ENCODE results near the gene POLN.

The POLN gene

DNA sequence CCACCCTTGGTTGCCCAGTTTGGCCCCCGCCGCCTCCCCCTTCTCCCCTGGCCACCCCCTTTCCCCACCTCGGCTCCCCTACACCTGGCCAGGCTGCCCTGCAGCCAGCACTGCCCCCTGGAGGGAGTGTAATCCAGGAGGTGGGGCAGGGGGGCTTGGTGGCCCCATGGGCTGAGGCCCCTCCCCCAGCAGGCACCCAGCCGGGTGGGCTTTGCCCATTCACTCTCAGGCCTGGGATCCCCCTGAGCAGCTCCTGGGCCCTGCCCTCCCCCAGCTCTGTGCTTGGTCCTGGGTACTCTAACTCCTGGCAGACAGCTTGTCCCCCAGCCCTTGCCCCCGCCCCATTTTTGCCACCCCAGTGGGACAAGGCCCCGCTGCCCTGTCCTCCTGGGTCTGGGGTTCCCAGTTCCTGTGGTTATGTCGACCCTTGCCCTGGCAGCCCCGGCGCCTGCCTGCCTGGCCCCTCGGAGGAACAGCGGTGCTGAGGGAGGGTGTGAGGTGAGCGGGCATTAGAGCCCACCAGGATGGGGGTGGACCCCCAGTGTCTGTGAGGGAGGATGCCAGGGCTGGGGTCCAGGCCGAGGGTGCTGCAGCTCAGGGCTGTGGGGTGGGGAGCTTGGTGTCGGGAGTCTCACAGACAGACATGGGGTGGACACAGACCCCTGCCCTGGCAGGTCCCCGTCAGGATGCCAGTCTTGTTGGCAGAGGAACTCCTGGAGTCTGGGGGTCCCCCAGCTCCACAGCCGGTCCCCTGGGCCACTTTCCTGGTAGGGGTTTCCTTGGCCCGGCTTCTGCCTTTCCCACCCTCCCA is 172.6 kb downstream of the POLN start:
- DNase-seq (ENCODE audit: low read depth) = no peak

GRCh38 chr4:2068566-2068965 is 173.4 kb downstream of the POLN start:
- no peak for DNase-seq (ENCODE audit: low read depth)

DNA sequence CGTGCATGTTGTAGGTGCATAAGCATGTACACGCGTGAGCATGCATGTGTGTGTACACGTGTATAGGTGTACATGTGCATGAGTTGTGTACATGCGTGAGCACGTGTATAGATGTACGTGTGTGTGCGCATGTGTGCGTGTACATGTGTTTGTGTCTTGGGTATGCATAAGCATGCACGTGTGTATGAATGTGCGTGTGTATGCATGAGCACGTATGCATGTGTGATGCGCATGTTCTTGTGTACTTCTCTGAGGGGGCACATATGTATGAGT is 173.8 kb downstream of the POLN start:
- no peak for DNase-seq (ENCODE audit: low read depth)

DNA sequence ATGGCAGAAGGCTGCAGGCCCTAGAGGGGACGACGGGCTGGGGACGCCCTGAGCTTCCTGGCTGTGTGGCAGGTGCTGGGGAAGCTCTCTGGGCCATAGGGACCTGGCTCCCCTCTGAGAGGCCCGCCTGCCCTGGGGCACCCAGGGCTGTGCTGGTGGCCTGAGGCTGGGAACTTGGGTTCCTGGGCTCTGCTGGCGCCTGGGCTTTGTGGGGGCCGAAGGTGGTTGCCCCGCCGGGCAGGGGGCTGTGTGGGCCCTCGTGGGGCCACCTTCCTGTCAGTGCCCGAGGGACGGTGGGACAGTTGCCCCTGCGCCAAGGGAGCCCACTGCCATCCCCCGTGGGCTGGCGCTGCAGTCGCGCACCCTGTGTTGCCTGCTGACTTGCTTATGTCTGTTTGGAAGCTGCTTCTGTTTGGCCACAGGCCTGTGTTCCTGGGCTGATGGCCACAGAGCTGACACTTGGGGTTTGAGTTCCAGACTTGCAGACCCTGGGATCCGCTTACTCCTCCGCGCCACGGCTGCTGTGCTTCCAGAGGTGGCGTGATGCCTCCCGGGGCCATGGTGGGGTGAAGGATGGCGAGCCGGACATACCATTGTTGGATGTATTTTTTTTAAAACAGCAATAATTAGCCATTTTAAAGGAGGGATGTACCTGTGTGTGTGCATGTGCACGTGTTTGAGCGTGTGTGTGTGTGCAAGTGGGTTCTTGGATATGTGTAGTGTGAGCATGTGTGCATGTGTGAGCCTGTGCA is 174.3 kb downstream of the POLN start:
- no peak for DNase-seq (ENCODE audit: low read depth)

DNA sequence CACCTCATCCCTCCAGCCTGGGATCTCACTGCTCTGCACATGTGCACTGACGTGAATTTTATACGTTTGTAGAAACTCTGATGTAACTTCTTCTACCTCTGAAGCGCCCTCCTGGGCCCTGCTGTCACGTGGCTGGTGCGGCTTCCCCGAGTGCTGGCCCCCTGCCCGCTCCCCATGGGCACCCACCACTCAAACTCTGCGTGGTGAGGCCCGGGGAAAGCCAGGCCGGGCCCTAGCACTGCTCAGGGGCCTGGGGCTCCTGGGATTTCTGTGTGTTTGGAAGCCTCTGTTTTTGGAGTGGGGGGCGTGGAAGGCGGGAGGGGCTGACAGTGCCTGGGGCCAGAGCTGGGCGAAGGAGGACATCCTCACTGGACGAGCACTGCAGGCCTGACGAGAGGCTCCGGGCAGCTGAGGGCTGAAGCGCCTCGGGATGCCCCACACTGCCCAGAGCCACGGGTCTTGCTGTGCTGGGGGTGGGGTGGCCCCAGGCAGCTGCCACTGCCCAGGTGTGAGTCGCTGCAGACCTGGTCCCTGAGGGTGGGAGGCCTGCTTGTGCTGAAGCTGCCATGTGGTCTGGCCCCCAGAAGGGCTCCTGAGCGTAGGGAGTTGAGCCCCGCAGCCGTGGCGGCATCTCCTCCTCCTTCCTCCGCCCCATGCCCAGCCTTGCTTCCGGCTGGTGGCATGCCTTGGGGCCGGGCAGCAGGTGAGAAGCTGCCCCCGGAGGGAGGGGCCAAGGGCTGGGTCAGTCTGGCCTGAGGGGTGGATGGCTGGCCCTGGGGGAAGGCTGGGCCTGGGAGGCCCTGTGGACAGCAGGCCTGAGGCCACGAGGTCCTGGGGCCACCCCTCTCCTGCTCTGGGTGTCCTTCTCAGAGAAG is 175.1 kb downstream of the POLN start:
- DNase-seq (ENCODE audit: low read depth) = no peak

DNA sequence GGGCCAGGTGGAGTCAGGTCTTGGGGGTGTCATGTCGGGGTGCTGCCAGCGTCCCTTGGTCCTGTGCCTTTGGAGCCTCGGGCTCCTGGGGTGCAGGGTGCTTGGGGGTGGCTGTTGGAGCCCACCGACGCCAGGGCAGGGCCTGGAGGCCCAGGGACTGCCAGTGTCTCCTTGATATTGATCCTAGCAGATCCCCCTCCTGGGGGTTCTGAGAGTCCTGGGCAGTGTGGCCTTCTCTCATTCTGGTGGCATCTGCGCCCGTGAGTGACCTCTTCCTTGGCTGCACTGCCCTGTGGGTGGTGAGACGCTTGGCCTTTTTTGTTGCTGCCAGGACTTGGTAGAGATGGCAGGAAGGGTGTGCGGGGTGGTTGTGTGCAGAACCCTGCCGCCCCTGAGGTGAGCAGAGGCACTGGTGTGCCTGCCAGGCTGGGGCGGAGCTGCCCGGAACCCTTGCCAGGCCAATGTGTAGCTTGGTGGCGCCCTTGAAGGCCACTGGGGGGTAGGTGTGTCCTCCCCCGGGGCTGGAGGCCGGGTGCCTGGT is 175.8 kb downstream of the POLN start:
- no peak for DNase-seq (ENCODE audit: low read depth)

GRCh38 chr4:2065106-2065930 is 176.6 kb downstream of the POLN start:
- no peak for DNase-seq (ENCODE audit: low read depth)

DNA sequence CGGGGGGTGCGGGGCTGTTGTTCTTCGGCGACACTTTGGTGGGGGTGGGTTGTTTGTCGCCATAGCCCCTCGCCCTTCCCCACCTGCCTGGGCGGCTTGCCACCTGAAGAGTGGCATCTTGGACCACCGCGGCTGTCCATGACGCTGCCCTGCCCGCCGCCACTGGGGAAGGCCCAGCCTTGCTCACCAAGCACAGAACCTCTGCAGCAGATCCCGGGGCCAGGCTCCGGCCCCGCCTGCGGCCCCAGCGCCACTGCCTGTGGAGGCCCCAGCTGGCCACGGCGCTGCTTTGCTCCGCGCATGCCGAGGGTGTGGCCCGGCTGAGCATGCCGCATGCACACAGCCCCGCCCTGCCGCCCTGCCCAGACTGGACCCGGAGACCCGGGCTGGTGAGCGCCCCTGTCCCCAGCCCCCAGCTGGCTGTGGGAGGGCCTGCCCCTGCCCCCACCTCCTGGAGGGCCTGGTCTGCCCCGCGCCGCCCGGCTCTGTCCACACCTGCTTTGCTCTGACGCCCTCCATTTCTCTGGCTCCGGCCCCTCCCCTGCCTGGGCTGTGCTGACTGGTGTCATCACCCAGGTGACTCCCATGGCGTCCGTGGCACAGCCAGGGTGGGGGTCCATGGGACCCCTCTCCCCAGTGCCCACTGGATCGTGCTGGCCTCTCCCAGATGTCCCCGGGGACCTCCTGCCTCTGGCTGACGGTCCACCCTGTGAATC is 177.5 kb downstream of the POLN start:
- no peak for DNase-seq (ENCODE audit: low read depth)

DNA sequence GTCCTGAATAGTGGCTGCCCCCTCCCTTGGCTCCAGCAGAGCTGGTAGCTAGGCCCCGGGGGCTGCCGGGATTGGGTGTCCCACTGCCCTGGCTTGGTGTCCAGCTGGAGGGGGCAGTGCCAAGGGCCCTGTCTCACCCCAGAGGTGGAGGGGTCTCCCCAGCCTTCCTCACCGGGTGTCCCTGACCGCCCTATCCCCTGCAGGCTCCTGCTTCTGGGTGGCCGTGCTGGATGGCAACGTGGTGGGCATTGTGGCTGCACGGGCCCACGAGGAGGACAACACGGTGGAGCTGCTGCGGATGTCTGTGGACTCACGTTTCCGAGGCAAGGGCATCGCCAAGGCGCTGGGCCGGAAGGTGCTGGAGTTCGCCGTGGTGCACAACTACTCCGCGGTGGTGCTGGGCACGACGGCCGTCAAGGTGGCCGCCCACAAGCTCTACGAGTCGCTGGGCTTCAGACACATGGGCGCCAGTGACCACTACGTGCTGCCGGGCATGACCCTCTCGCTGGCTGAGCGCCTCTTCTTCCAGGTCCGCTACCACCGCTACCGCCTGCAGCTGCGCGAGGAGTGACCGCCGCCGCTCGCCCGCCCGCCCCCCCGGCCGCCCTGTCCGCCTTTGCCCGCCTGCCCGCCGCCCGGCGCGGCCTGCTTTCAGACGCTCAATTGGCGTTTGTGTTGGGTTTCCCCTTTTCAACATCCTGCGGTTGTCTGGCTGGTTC is 178.2 kb downstream of the POLN start:
- DNase-seq (ENCODE audit: low read depth) = no peak

GRCh38 chr4:2062808-2063524 is 179.0 kb downstream of the POLN start:
- DNase-seq (ENCODE audit: low read depth) = no peak

GRCh38 chr4:2062168-2062807 is 179.6 kb downstream of the POLN start:
- no peak for DNase-seq (ENCODE audit: low read depth)

DNA sequence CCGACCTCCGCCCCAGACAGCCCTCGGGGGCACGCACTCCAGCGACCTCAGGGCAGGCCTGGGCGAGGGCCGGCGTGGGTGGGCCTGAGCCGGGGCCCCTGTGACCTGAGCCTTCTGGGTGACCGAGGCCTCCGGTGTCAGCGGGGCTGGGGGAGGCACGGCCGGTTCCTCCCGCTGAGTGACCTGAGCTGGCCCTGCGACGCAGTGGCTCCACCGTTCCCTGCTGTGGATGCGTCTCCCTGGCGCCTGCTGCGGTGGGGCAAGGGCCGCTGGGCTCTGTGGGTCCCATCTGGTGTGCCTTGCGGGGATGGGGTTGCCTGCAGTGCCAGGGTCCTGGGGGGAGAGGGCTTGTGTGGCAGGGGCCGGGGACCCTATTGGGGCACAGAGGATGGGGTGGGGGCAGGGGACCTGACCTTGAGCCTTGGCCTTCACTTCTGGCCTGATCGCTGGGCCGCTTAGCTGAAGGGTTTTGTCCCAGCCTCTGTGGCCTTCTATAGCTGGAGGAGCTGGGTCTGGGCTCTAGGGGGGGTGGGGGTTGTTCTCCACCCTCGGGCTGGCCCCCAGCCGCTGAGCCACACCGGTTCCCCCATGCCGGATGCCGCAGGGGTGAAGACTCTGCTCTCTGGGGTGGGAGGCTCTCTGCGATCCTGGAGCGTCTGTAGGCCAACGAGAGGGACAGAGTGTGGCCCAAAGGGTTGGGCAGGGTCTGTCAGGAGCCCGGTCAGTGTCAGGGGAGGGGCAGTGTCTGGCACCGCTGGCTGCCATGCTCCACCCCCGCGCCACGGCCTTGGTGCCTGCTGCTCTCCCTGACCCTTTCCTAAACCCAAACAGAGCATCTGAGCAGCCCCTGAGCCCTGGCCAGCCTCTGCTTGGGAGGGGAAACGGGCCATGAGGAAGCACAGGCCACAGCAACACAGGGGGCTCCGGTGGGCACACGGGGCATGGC is 180.5 kb downstream of the POLN start:
- DNase-seq (ENCODE audit: low read depth) = no peak

DNA sequence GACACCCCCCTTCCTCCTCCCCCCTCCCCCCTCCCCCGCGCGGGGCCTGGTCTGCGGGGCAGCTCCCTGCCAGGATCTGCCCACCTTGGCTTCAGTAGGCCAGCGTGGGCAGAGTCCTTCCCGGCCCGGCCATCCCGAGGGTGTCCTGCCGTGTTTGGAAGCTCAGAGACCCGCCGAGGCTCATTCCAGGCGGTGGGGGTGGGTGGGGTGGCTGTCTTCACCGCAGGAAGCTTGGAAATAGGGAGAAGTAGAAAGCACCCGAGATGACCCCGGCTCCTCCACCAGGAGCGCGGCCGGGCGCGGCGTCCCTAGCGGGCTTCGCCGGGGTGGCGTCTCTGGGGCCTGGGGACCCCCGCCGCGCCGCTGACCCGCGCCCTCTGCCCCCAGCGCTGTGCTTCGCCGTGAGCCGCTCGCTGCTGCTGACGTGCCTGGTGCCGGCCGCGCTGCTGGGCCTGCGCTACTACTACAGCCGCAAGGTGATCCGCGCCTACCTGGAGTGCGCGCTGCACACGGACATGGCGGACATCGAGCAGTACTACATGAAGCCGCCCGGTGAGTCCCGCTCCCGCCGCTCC is 181.2 kb downstream of the POLN start:
- DNase-seq (ENCODE audit: low read depth) = no peak

DNA sequence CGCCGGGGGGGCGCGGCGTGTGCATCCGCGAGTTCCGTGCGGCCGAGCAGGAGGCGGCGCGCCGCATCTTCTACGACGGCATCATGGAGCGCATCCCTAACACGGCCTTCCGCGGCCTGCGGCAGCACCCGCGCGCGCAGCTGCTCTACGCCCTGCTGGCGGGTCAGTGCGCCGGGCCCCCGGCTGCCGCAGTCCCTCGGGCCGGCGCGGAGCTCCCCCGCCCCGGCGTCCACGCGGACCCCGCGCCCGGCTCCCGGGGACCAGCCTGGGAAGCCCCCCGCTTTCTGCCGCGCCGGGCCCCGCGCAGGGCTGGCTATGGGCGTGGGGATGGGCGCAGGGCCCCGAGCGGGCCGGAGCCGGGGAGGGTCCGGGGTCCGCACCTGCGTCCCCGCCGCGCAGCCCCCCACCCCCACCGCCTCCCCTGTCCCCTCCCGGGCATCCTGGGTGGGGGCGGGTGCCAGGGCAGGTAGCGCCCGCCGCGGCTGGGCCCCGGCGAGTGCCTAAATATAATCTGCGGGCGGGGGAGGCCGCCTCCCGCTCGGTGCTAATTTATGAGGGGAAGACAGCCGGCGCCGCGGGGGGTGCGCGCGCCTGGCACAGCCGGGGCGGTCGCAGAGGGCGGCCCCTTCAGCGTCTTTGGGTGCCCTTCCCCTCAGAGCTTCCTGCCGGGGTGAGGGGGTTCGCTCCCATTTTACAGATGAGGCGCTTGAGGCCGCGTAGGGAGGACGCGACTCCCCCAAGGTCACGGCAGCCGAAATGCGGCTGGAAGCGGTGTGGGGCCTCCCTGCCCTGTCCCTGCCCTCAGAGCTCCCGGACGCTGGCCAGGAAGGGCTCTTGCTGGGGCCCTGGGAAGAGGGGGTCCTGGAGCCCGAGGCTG is 182.0 kb downstream of the POLN start:
- no peak for DNase-seq (ENCODE audit: low read depth)

DNA sequence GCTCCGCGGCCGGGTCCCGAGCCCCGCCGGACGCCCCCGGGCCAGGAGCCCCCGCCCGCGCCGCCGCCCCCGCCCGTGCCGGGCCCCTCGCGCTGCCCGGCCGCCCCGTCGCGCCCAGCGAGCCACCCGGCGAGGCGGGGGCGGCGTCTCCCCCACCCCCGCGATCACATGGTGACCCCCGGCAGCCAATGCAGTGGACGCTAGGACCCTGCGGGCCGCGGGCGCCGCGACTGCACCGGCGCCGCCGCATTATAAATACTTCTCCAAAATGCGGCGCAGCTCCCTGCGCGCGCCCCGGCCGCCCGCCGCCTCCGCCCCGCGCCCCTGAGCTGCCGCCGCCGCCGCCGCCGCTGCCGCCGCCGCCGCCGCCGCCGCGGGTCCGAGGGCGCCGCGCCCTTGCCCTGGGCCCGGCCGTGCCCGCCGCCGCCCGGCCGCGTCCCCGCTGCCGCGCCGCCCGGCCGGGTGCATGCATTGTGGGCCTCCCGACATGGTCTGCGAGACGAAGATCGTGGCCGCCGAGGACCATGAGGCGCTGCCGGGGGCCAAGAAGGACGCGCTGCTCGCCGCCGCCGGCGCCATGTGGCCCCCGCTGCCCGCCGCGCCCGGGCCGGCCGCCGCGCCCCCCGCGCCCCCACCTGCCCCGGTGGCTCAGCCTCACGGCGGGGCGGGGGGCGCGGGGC is 182.7 kb downstream of the POLN start, which contains the start of gene NAT8L:
TSS of gene NAT8L (plus strand) at position 282 of the 680 bp plus-strand sequence. CDS start at position 467, 185 bp downstream.
- DNase-seq (ENCODE audit: low read depth) = no peak
